Right cardiac atrium (tissue), 5 donors: ENCODE measurements around the gene IVL. TPM values are rescaled to one million over a fixed set of nuclear protein-coding genes. Genes with fewer than 3 reads are reported as not detected.

Source experiments
- ATAC-seq, 2 donors: fragments of 200-7000 bp; cut with Tn5 transposase; one replicate each; pipeline versions ENCODE4 v1.8.0 to v1.9.1; 2020; ENCODE audit warnings: moderate library complexity in 2 of 2, mild to moderate bottlenecking in 1 of 2
- DNase-seq, 3 donors: peaks; one replicate each; pipeline ENCODE4 v3.0.0-alpha.2; 2020
- H3K27ac ChIP-seq: one replicate; pipeline ENCODE4 v1.5.1; 2013; ENCODE audit warnings: mild to moderate bottlenecking, low read length, control low read depth, moderate library complexity
- H3K27me3 ChIP-seq: one replicate; pipeline ENCODE4 v1.6.1; 2013; ENCODE audit not compliant: control insufficient read depth, insufficient read depth
- H3K4me1 ChIP-seq: one replicate; pipeline ENCODE4 v1.6.1; 2013; ENCODE audit warnings: low read length; ENCODE audit not compliant: control insufficient read depth, insufficient read depth
- H3K4me3 ChIP-seq: one replicate; pipeline ENCODE4 v1.5.1; 2013; ENCODE audit warnings: low read length, control low read depth
- H3K9me3 ChIP-seq: one replicate; pipeline ENCODE4 v1.6.1; 2013; ENCODE audit warnings: low read length; ENCODE audit not compliant: control insufficient read depth
- WGBS: extraction: QIAGEN DNeasy Blood & Tissue Kit; methylation state at CpG from one replicate; pipeline ENCODE4 v1.1.7; 2013; 5-methylcytosine and 5-hydroxymethylcytosine counted together
- intact Hi-C, 4 donors: fragments of 100-400 bp; cut with DNase I; formaldehyde crosslinking; loops; one replicate each; pipeline versions ENCODE4 v1.11.0 to v1.14.0; 2022 to 2023
- polyA plus RNA-seq: library from polyadenylated mRNA; stranded (reverse); fragments of 200-250 nt; gene quantifications from one replicate; pipeline ENCODE4 v1.2.3, GENCODE V29; 2013
- total RNA-seq, 4 donors: library from RNA; stranded (reverse); fragmentation: NEBNext Ultra II Directional; extraction: Animal tissue kit (Norgen Biotek cat#: 25700); gene quantifications; one replicate each; pipeline ENCODE4 v1.2.1, GENCODE V29; 2021
- donor health status: healthy with polysubstance abuse.
- donor health status: DM: no; HTN: yes; CAD: no.
- donor health status: DM: no; HTN: no; CAD: no.
- donor health status: DM: no; HTN: yes; CAD: no; lungs with severe emphysema.
- donor health status: DM: yes; HTN: yes; CAD: no.

The IVL gene
- total and polyA plus RNA-seq, 5 donors: not detected

GRCh38 chr1:152876827-152877226 is 31.5 kb upstream of the IVL start:
- no peak overlapping the region for H3K27ac ChIP-seq
- no peaks in the 10 kb centered on the region for H3K9me3 ChIP-seq
- no peaks in the 10 kb centered on the region for H3K4me1 ChIP-seq
- H3K4me3 ChIP-seq: no peak overlapping the region
- WGBS: 74% methylated on average over 1 of the region's 1 CpG
- no peak for ATAC-seq
- no peaks in the 10 kb centered on the region for H3K27me3 ChIP-seq
- intact Hi-C loops: loop anchor here in 1 of 4 donors (10.0 kb wide), 1 partner anchor 348 kb away; no protein-coding TSS in a partner anchor
- DNase-seq: no peak

GRCh38 chr1:152878042-152878441 is 30.3 kb upstream of the IVL start, which contains the start of gene SMCP:
TSS of gene SMCP (plus strand) at chr1:152878322. CDS start at chr1:152884423, 6,101 bp downstream.
- Histone ChIP-seq H3K4me3 (no peak within 1 kb of the TSS), H3K4me1 (no peaks in the 10 kb centered on the region), H3K27ac (no peak within 1 kb of the TSS), H3K27me3 (no peaks in the 10 kb centered on the region), H3K9me3 (no peaks in the 10 kb centered on the region)
- ATAC-seq (no peak), DNase-seq (no peak)
- 7% methylated on average over 1 of the region's 1 CpG for WGBS
- intact Hi-C loops: loop anchor here in 1 of 4 donors (10.0 kb wide), 1 partner anchor 347 kb away; no protein-coding TSS in a partner anchor

GRCh38 chr1:152879559-152880198 is 28.7 kb upstream of the IVL start:
- no peak for ATAC-seq

GRCh38 chr1:152880316-152880715 is 28.0 kb upstream of the IVL start:
- intact Hi-C loops: no loop called here
- no peak for ATAC-seq
- 72% methylated on average over 4 of the region's 4 CpGs for WGBS

More at GRCh38 chr1:152879559-152880198, 28.7 kb upstream of the IVL start:
- intact Hi-C loops: loop anchor here in 1 of 4 donors (10.0 kb wide), 1 partner anchor 345 kb away; no protein-coding TSS in a partner anchor
- no peaks in the 10 kb centered on the region for H3K27me3 ChIP-seq
- H3K9me3 ChIP-seq: no peaks in the 10 kb centered on the region
- DNase-seq: no peak
- H3K4me1 ChIP-seq: no peaks in the 10 kb centered on the region
- no peak overlapping the region for H3K4me3 ChIP-seq
- no peak overlapping the region for H3K27ac ChIP-seq

GRCh38 chr1:152880907-152881306 is 27.4 kb upstream of the IVL start:
- intact Hi-C loops: no loop called here
- DNase-seq (no peak), ATAC-seq (no peak)
- Histone ChIP-seq H3K4me3 (no peak overlapping the region), H3K4me1 (no peaks in the 10 kb centered on the region), H3K27me3 (no peaks in the 10 kb centered on the region), H3K9me3 (no peaks in the 10 kb centered on the region), H3K27ac (no peak overlapping the region)
- 79% methylated on average over 5 of the region's 5 CpGs for WGBS

More at GRCh38 chr1:152880316-152880715, 28.0 kb upstream of the IVL start:
- no peaks in the 10 kb centered on the region for H3K4me1 ChIP-seq
- H3K9me3 ChIP-seq: no peaks in the 10 kb centered on the region
- H3K4me3 ChIP-seq: no peak overlapping the region
- H3K27ac ChIP-seq: no peak overlapping the region
- H3K27me3 ChIP-seq: no peaks in the 10 kb centered on the region
- no peak for DNase-seq

- no peak for ATAC-seq
- Histone ChIP-seq H3K9me3 (no peaks in the 10 kb centered on the region), H3K4me3 (no peak overlapping the region), H3K27me3 (no peaks in the 10 kb centered on the region), H3K4me1 (no peaks in the 10 kb centered on the region), H3K27ac (no peak overlapping the region)
- no peak for DNase-seq
- intact Hi-C loops: no loop called here
Observed at GRCh38 chr1:152884085-152884484, 24.3 kb upstream of the IVL start.

- intact Hi-C loops: no loop called here
- no peak overlapping the region for H3K4me3 ChIP-seq
- ATAC-seq (no peak), DNase-seq (no peak)
- no peaks in the 10 kb centered on the region for H3K4me1 ChIP-seq
- H3K27ac ChIP-seq: no peak overlapping the region
- 98% methylated on average over 1 of the region's 1 CpG for WGBS
- no peaks in the 10 kb centered on the region for H3K27me3 ChIP-seq
- H3K9me3 ChIP-seq: no peaks in the 10 kb centered on the region
Observed at GRCh38 chr1:152884506-152884905, 23.8 kb upstream of the IVL start.

- Histone ChIP-seq H3K27ac (no peak overlapping the region), H3K27me3 (no peaks in the 10 kb centered on the region), H3K4me3 (no peak overlapping the region), H3K4me1 (no peaks in the 10 kb centered on the region), H3K9me3 (no peaks in the 10 kb centered on the region)
- ATAC-seq (no peak), DNase-seq (no peak)
- WGBS: 65% methylated on average over 4 of the region's 4 CpGs
- intact Hi-C loops: no loop called here
Observed at GRCh38 chr1:152884966-152885624, 23.3 kb upstream of the IVL start.

GRCh38 chr1:152886085-152886484 is 22.3 kb upstream of the IVL start:
- Histone ChIP-seq H3K9me3 (no peaks in the 10 kb centered on the region), H3K4me1 (no peaks in the 10 kb centered on the region), H3K27me3 (no peaks in the 10 kb centered on the region), H3K27ac (no peak overlapping the region), H3K4me3 (no peak overlapping the region)
- WGBS: 43% methylated on average over 3 of the region's 3 CpGs
- ATAC-seq: no peak
- DNase-seq: no peak
- intact Hi-C loops: no loop called here

GRCh38 chr1:152886758-152887409 is 21.5 kb upstream of the IVL start:
- 69% methylated on average over 8 of the region's 8 CpGs for WGBS
- Histone ChIP-seq H3K27ac (no peak overlapping the region), H3K4me3 (no peak overlapping the region), H3K9me3 (no peaks in the 10 kb centered on the region), H3K27me3 (no peaks in the 10 kb centered on the region), H3K4me1 (no peaks in the 10 kb centered on the region)
- ATAC-seq: peak in 1 of 2 donors; percentile 16
- DNase-seq: no peak
- intact Hi-C loops: no loop called here

GRCh38 chr1:152888126-152888525 is 20.2 kb upstream of the IVL start:
- Histone ChIP-seq H3K27ac (no peak overlapping the region), H3K4me3 (no peak overlapping the region), H3K27me3 (no peaks in the 10 kb centered on the region), H3K4me1 (no peaks in the 10 kb centered on the region), H3K9me3 (no peaks in the 10 kb centered on the region)
- DNase-seq (no peak), ATAC-seq (no peak)
- WGBS: 94% methylated on average over 1 of the region's 1 CpG
- intact Hi-C loops: no loop called here
